HuH-7 (cell line): ENCODE measurements around the gene LPAR5.
A peak's percentile ranks its signal among the peaks of the same experiment; 100 is the strongest.
"Not testable (repeated sequence)": the region's sequence is repeated elsewhere in the genome, so short reads cannot be mapped to it uniquely, and the experiment has no call there.

ENCODE experiments used
- DNase-seq: peaks from one replicate; pipeline ENCODE4 v3.0.0; 2011; ENCODE audit warnings: low spot score

LPAR5 gene

DNA sequence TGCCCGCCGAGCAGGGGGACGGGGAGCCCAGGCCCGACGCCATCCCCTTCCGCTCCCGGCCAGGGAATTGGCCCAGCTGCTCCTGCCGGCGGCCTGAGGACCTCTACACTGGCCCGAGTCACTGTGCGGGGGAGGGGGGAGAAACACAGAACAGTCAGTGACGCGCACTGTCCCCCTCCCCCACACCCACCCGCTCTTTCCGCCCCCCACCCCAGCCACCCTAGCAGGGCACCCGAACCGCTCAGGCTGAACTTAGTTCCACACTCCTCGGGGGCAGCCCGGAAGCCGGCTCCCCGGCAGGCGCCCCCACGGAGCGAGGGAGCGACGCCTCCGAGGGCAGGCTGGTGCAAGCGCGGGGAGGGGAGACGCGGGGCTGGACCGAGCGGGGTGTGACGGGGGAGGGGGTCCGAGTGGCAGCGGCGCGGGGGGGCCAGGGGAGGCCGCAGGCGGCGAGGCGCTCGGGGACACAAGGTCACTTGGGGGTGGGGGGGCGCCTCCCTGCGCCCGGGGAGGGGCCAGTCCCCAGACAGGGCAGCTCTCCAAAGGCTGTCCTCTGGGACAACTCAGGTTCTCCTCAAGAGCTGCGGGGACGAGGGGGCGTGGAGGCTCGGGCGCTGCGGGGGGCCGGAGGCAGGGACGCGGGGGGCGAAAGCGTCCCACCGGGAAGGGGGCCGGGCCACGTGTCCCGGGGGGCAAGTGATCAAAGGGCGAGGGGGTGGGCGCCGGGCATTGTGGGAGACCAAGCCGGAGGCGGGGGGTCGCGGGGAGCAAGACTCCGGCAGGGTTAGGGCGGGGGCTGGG lies 29.2 kb downstream of the LPAR5 start:
- DNase-seq, result peak; percentile 34

DNA sequence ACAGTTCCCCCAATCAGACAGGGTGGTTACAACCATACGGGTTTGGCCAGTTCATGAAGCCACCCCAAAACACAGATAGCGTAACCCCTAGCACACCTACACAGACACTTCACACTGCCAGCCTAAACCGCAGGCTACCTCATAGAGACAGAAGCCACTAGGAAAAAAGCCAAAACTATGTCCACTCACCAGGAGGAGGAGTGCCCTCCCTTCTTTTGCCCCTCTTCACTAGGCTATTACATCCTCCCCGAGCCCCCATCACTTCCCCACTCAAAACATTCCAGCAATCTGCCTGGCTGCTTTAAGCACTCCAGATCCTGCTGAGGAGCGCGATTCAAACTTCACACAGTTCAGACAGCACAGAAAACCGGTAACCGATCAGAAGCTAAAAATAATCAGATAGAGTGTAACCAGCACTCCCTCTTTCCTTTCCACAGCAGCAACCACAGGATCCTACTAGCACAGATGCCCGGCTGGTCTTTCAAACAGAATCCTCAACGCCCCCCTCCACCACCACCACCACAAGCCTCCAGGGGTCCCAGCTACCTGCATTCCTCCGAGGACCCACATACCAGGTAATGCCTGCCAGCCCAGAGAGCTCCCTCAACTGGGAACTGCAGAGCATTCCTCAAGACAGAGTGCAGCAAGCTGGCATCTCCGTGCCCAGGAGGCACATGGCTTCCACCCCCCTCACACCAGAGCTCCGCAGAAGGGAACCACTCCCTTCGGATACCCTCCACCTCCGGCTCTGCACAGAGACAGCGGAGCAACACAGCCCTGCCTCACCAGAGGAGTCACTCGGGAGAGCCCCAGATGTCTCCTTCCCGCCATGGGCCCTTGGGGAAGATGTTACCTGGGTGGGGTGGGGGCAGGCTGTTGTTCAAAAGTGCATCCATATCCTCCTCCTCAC lies 30.1 kb downstream of the LPAR5 start:
- no peak for DNase-seq

DNA sequence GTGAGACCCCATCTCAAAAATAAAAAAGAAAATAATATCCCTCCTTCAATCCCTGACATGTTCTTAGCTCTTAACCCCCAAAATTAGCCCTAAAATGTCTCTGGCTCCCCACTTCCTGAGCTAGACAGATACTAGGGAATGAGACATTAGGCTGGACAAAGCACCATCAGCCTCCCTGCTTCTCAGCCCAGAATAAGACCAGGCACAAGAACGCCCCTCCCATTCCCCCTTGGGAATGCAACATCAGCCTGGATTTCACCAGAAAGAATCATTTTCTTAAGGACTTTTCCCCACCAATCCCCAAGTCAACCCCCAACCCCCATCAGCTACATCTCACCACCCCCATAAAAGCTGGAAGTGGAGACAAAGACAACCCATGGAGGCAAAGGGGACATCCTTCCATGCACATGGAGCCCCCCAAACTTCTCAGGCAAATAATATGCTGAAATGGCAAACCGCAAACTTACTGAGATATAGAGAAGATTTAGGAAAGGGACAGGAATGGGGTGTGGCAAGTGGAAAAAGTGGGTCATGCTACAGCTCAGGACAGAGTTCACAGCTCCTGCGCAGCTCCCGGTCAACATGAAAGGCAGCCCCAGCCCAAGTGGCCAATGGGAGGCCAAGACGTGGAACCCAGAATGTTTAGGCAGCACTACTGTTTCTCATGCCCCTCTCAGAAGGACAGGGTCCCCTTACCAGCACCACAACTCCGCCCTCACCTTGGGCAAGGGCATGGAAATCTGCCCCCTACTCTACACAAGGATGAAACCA lies 31.3 kb downstream of the LPAR5 start:
- no peak for DNase-seq

GRCh38 chr12:6603095-6603567 lies 32.6 kb downstream of the LPAR5 start:
- no peak for DNase-seq

- no peak for DNase-seq
These were observed 33.2 kb downstream of the LPAR5 start for GRCh38 chr12:6602526-6602925.

DNA sequence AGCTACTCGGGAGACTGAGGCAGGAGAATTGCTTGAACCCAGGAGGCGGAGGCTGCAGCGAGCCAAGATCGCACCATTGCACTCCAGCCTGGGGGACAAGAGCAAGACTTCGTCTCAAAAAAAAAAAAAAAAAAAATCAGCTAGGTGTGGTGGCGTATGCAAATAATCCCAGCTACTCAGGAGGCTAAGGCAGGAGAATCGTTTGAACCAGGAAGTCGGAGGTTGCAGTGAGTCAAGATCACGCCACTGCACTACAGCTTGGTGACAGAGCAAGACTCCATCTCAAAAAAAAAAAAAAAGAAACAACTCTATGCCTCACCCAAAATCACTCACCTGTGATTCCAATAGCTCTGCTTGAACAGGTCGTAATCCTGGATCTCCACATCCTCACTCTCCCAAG lies 40.1 kb downstream of the LPAR5 start:
- not testable (repeated sequence) for DNase-seq

DNA sequence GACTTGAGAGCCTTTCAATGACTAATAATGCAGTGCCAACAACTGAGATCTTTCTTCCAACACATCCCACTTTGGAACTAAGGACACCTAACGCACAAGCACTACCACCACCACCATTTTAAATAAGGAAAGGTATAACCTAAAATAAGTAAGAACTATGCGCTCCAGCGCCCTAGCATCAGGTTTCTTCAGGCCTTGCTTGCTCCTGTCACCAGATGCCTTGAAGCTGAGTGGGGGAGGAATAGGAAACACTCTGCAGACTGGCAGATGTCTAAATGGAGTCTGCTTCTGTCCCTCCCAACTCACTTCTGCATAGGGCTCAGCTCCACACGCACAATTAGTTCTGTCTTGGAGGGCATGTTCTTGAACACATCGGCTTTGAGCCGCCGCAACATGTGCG lies 43.7 kb downstream of the LPAR5 start:
- DNase-seq, result no peak

- DNase-seq, result not testable (repeated sequence)
These were observed 49.2 kb downstream of the LPAR5 start for GRCh38 chr12:6586569-6586968.

DNA sequence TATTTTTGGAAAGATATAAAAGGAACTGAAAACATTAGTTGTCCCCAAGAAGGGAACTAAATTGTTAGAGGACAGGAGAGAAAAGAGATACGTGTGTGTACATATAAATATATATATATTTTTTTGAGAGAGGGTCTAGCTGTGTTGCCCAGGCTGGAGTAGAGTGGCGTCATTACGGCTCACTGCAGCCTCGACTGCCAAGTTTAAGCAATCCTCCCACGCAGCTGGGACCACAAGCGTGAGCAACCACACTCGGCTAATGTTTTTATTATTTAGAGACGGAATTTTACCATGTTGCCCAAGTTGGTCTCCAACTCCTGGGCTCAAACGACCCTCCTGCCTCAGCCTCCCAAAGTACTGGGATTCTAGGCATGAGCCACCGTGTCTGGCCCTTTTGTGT lies 51.5 kb downstream of the LPAR5 start:
- no peak for DNase-seq

DNA sequence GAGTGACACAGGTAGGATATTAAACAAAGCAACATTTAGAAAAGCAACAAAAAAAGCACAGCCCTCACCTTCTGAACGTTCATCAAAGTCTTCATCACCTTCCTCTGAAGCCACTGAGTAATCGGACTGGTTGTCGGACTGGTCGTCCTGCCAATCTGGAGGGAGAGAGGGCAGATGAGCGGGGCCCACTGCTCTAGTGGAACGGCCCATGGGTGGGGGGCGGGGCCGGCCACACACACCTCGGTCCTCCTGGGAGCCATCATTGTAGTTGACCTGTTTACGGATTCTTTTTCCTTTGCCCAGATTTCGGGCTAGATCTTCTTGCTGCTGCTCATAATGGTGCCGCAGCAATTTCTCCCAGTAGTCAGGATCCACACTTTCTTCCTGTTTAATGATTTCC lies 52.8 kb downstream of the LPAR5 start:
- no peak for DNase-seq

DNA sequence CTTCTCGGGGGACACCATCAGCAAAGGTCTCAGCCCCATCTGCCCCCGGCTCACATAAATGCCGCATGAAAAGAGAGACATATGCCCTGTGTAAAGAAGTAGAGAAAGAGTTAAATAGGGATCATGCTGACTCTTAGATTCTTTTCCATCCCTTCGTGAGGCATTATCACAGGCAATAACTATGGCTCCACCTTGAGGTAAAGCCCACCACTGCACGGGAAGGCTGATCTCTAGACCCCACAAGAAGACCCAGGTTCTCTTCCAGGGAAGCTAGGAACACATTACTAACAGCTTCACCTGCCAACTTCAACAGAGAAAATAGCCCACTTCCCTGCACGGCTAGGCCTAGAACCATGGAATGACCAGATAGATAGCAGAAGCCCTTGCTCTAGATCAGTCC lies 53.6 kb downstream of the LPAR5 start:
- peak; percentile 20 for DNase-seq

- DNase-seq, result no peak
These were observed 60.1 kb downstream of the LPAR5 start for GRCh38 chr12:6575648-6576047.

GRCh38 chr12:6574576-6575295 lies 61.0 kb downstream of the LPAR5 start:
- DNase-seq, result no peak

DNA sequence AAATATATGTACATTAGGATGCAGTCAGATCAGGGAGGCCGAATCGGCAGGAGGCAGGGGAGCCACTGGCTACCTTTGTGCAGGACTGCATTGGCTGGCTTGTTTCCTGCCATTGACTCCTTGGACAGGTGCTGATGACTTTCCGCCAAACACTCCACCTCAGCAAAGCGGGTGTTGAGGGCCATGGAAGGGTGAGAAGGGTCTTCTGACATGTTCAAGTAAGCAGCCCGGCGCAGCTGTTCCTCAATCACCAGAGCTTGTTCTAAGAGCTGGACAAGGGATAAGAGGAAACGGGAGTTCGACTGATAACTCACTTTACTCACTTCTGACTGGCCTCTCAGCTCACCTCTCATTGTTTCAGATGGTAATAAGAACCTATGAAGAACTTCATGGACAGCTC lies 62.8 kb downstream of the LPAR5 start:
- DNase-seq, result no peak

- DNase-seq, result peak; percentile 68
These were observed 65.4 kb downstream of the LPAR5 start for GRCh38 chr12:6570264-6570887.

GRCh38 chr12:6569786-6570185 lies 66.0 kb downstream of the LPAR5 start:
- DNase-seq, result no peak

GRCh38 chr12:6569312-6569711 lies 66.4 kb downstream of the LPAR5 start:
- no peak for DNase-seq
